K562 (cell line): ENCODE data around the gene FAM83D. TPM values are rescaled to one million over a fixed set of nuclear protein-coding genes. Genes with fewer than 3 reads are reported as not detected.

Experiments
- C11orf30 ChIP-seq: fragments of 450-650 bp; IDR thresholded peaks from 2 replicates; pipeline ENCODE4 v1.6.1; 2016; ENCODE audit warnings: low read depth, mild to moderate bottlenecking
- CREM ChIP-seq: IDR thresholded peaks from 2 replicates; pipeline ENCODE4 v1.6.1; 2014; ENCODE audit warnings: antibody characterized with exemption, low read depth
- GABPB1 ChIP-seq: sonication (generic); formaldehyde crosslinking; IDR thresholded peaks from 2 replicates; pipeline ENCODE4 v1.8.0; 2022; ENCODE audit warnings: mild to moderate bottlenecking, missing genetic modification reagents
- L3MBTL2 ChIP-seq: fragments of 450-650 bp; IDR thresholded peaks from 2 replicates; pipeline ENCODE4 v1.6.1; 2016; ENCODE audit warnings: mild to moderate bottlenecking, moderate library complexity
- MAFG ChIP-seq: fragments of 450-650 bp; conservative IDR thresholded peaks from 2 replicates; pipeline ENCODE4 v1.6.1; 2016; ENCODE audit warnings: missing genetic modification characterization, missing compliant biosample characterization
- MAFK ChIP-seq: IDR thresholded peaks from 2 replicates; pipeline ENCODE4 v1.6.1; 2011; ENCODE audit warnings: low read length, improper control_type of control experiment
- MTA1 ChIP-seq: fragments of 450-650 bp; IDR thresholded peaks from 2 replicates; pipeline ENCODE4 v1.6.1; 2017; ENCODE audit warnings: borderline replicate concordance
- POLR2B ChIP-seq: fragments of 450-650 bp; IDR thresholded peaks from 2 replicates; pipeline ENCODE4 v1.6.1; 2018; ENCODE audit warnings: low read depth; ENCODE audit not compliant: partially characterized antibody
- POLR2G ChIP-seq: fragments of 200-400 bp; formaldehyde crosslinking; IDR thresholded peaks from 2 replicates; pipeline ENCODE4 v1.6.1; 2017; ENCODE audit warnings: low read depth, mild to moderate bottlenecking, antibody characterized with exemption, low read length, moderate library complexity
- PTBP1 ChIP-seq: fragments of 200-400 bp; formaldehyde crosslinking; IDR thresholded peaks from 2 replicates; pipeline ENCODE4 v1.6.1; 2017; ENCODE audit warnings: low read depth, low read length
- RAD51 ChIP-seq: fragments of 450-650 bp; IDR thresholded peaks from 2 replicates; pipeline ENCODE4 v1.7.1; 2016; ENCODE audit warnings: low read depth, mild to moderate bottlenecking, borderline replicate concordance
- RB1 ChIP-seq: fragments of 450-650 bp; IDR thresholded peaks from 2 replicates; pipeline ENCODE4 v1.6.1; 2017; ENCODE audit warnings: low read depth, mild to moderate bottlenecking
- SETDB1 ChIP-seq: IDR thresholded peaks from one replicate; pipeline ENCODE4 v1.6.1; 2012; ENCODE audit warnings: low read length, control low read depth, inconsistent platforms
- STAT5A ChIP-seq: IDR thresholded peaks from 2 replicates; pipeline ENCODE4 v1.6.1; 2012; ENCODE audit warnings: low read length, inconsistent platforms, borderline replicate concordance
- XRCC4 ChIP-seq: IDR thresholded peaks from one replicate; pipeline ENCODE4 v1.6.1; 2011; ENCODE audit not compliant: insufficient read depth, insufficient read length; ENCODE audit errors: extremely low read depth
- ZNF347 ChIP-seq: fragments of 450-650 bp; formaldehyde crosslinking; IDR thresholded peaks from 2 replicates; pipeline ENCODE4 v1.4.0; 2020; ENCODE audit warnings: low read depth, mild to moderate bottlenecking, moderate library complexity
- ZNF75A ChIP-seq: fragments of 450-650 bp; formaldehyde crosslinking; IDR thresholded peaks from 2 replicates; pipeline ENCODE4 v1.4.0; 2020; ENCODE audit warnings: mild to moderate bottlenecking
- polyA plus RNA-seq, 8 experiments: library from polyadenylated mRNA; depleted of rRNA in 4 of 8; stranded (reverse) in 5 of 8; unstranded in 3 of 8; fragments of >200 nt; fragmentation: Nextera tagmentation in 2 of 8; fragmentation: Illumina TruSeq in 1 of 8; extraction: Ambion mirVana in 2 of 8; extraction: Trizol in 1 of 8; gene quantifications; 2 replicates each; pipeline versions ENCODE4 v1.2.1 to v1.2.3, GENCODE V29; 2011 to 2014; ENCODE audit warnings: inconsistent platforms in 1 of 8, missing spikeins in 1 of 8
- total RNA-seq, 7 experiments: library from RNA; depleted of rRNA in 6 of 7; stranded (reverse); fragments of >200 nt in 6 of 7; fragmentation: Illumina TruSeq in 2 of 7; extraction: Trizol in 2 of 7; gene quantifications; 2 replicates each; pipeline versions ENCODE4 v1.2.1 to v1.2.3, GENCODE V29; 2011 to 2021; ENCODE audit warnings: low replicate concordance in 1 of 7
- TF ChIP-seq, protein P1 (sequence below): sonication (generic); formaldehyde crosslinking; IDR thresholded peaks from 2 replicates; pipeline ENCODE4 v1.8.1; 2023; ENCODE audit warnings: mild to moderate bottlenecking, missing genetic modification reagents
- TF ChIP-seq, protein P2 (sequence below), 2 experiments: fragments of 450-650 bp in 1 of 2; sonication (generic) in 1 of 2; formaldehyde crosslinking in 1 of 2; IDR thresholded peaks in 1 of 2; conservative IDR thresholded peaks in 1 of 2; 2 replicates each; pipeline versions ENCODE4 v1.6.1 to v1.8.1; 2016 to 2023; ENCODE audit warnings: mild to moderate bottlenecking in 2 of 2, moderate library complexity in 2 of 2, inconsistent platforms in 1 of 2, missing genetic modification reagents in 1 of 2
- TF ChIP-seq, protein P3 (sequence below): sonication (generic); formaldehyde crosslinking; IDR thresholded peaks from 2 replicates; pipeline ENCODE4 v1.8.0; 2023; ENCODE audit warnings: mild to moderate bottlenecking, missing genetic modification reagents
- TF ChIP-seq, protein P4 (sequence below): sonication (generic); formaldehyde crosslinking; IDR thresholded peaks from 2 replicates; pipeline ENCODE4 v1.8.0; 2022; ENCODE audit warnings: mild to moderate bottlenecking, missing genetic modification reagents, borderline replicate concordance

FAM83D gene
- total and polyA plus RNA-seq, 9 of the 15 experiments (the other 6 are each of a cell fraction or from before 2014, with no cell fraction given): 8.2 to 66.1 (median 43.5) TPM

DNA sequence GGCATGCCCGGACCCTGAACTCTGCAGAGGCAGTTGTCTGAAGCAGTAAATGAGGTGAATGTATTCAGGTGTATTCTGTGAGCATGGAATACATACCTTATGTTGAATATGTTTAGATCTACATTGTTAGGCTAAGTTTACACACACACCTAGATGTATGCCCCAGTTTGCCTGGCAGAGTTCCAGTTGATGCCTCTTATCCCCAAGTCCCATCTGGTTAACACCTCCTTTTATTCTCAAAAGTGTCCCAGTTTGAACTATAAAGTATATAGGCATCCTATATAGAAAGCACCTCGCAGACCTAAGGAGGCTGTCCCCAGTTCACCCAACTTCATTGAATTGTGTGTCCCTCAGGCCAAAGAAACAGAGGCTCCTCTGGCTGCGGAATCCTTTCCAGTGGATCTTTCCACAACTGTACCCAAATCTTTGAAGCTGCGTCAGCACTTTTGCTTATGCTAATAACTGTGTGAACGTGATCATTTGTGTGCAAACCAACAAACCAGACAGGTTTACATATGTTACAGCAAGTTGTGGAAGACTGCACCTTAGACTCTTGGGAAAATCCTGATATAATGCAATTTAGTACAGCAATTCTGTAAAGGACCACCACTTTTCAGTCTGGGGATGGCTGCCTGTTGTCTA is 31.1 kb downstream of the FAM83D start (continued):
- TF ChIP-seq, protein P1, sequence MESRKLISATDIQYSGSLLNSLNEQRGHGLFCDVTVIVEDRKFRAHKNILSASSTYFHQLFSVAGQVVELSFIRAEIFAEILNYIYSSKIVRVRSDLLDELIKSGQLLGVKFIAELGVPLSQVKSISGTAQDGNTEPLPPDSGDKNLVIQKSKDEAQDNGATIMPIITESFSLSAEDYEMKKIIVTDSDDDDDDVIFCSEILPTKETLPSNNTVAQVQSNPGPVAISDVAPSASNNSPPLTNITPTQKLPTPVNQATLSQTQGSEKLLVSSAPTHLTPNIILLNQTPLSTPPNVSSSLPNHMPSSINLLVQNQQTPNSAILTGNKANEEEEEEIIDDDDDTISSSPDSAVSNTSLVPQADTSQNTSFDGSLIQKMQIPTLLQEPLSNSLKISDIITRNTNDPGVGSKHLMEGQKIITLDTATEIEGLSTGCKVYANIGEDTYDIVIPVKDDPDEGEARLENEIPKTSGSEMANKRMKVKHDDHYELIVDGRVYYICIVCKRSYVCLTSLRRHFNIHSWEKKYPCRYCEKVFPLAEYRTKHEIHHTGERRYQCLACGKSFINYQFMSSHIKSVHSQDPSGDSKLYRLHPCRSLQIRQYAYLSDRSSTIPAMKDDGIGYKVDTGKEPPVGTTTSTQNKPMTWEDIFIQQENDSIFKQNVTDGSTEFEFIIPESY: no peak
- TF ChIP-seq POLR2B: no peak
- no peak for TF ChIP-seq ZNF75A
- no peak for TF ChIP-seq XRCC4
- TF ChIP-seq ZNF347 (CRISPR knock-in tag): no peak
- TF ChIP-seq GABPB1 (CRISPR knock-in tag): no peak
- no peak for TF ChIP-seq MTA1
- peak; percentile 82 for TF ChIP-seq MAFK
- peak; percentile 75 for TF ChIP-seq MAFG (tag)
- TF ChIP-seq CREM: no peak
- TF ChIP-seq L3MBTL2: no peak
- no peak for TF ChIP-seq SETDB1
- TF ChIP-seq POLR2G: no peak
- TF ChIP-seq RB1: no peak
- TF ChIP-seq, protein P2, sequence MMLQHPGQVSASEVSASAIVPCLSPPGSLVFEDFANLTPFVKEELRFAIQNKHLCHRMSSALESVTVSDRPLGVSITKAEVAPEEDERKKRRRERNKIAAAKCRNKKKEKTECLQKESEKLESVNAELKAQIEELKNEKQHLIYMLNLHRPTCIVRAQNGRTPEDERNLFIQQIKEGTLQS (IDR thresholded peaks at IDR 0.05): no peak
- TF ChIP-seq, protein P2 (CRISPR knock-in tag; conservative IDR thresholded peaks at IDR 0.05): no peak
- TF ChIP-seq RAD51: no peak
- TF ChIP-seq, protein P3, sequence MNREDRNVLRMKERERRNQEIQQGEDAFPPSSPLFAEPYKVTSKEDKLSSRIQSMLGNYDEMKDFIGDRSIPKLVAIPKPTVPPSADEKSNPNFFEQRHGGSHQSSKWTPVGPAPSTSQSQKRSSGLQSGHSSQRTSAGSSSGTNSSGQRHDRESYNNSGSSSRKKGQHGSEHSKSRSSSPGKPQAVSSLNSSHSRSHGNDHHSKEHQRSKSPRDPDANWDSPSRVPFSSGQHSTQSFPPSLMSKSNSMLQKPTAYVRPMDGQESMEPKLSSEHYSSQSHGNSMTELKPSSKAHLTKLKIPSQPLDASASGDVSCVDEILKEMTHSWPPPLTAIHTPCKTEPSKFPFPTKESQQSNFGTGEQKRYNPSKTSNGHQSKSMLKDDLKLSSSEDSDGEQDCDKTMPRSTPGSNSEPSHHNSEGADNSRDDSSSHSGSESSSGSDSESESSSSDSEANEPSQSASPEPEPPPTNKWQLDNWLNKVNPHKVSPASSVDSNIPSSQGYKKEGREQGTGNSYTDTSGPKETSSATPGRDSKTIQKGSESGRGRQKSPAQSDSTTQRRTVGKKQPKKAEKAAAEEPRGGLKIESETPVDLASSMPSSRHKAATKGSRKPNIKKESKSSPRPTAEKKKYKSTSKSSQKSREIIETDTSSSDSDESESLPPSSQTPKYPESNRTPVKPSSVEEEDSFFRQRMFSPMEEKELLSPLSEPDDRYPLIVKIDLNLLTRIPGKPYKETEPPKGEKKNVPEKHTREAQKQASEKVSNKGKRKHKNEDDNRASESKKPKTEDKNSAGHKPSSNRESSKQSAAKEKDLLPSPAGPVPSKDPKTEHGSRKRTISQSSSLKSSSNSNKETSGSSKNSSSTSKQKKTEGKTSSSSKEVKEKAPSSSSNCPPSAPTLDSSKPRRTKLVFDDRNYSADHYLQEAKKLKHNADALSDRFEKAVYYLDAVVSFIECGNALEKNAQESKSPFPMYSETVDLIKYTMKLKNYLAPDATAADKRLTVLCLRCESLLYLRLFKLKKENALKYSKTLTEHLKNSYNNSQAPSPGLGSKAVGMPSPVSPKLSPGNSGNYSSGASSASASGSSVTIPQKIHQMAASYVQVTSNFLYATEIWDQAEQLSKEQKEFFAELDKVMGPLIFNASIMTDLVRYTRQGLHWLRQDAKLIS (CRISPR knock-in tag): no peak
- TF ChIP-seq PTBP1: no peak
- TF ChIP-seq, protein P4, sequence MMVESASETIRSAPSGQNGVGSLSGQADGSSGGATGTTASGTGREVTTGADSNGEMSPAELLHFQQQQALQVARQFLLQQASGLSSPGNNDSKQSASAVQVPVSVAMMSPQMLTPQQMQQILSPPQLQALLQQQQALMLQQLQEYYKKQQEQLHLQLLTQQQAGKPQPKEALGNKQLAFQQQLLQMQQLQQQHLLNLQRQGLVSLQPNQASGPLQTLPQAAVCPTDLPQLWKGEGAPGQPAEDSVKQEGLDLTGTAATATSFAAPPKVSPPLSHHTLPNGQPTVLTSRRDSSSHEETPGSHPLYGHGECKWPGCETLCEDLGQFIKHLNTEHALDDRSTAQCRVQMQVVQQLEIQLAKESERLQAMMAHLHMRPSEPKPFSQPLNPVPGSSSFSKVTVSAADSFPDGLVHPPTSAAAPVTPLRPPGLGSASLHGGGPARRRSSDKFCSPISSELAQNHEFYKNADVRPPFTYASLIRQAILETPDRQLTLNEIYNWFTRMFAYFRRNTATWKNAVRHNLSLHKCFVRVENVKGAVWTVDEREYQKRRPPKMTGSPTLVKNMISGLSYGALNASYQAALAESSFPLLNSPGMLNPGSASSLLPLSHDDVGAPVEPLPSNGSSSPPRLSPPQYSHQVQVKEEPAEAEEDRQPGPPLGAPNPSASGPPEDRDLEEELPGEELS: no peak
- TF ChIP-seq STAT5A: no peak
- TF ChIP-seq C11orf30: peak; percentile 90
